Adipose tissue (tissue), 3 donors: ENCODE results near the gene CRACDL. TPM values are rescaled to one million over a fixed set of nuclear protein-coding genes. Genes with fewer than 3 reads are reported as not detected.

Experiments used
- H3K27ac ChIP-seq: one replicate; pipeline ENCODE4 v1.5.1; 2013; ENCODE audit warnings: low read depth, low read length
- WGBS, 3 donors: extraction: QIAGEN DNeasy Blood & Tissue Kit; methylation state at CpG; one replicate each; pipeline ENCODE4 v1.1.7; 2013; 5-methylcytosine and 5-hydroxymethylcytosine counted together
- polyA plus RNA-seq, 3 donors: library from polyadenylated mRNA; stranded (reverse); fragments of 200-250 nt; gene quantifications; one replicate each; pipeline ENCODE4 v1.2.3, GENCODE V29; 2013
- donor health status: healthy with polysubstance abuse.
- donor health status: Bipolar disorder and iron deficiency.
- donor health status: healthy.

Gene CRACDL
- polyA plus RNA-seq, 3 donors = 2.0 to 4.5 (median 3.6) TPM

- 91 to 93% (median 91%) methylated on average over 10 of the region's 10 CpGs for WGBS, 3 donors
- no peak overlapping the region for H3K27ac ChIP-seq
Observed at GRCh38 chr2:98928242-98928641, 7.8 kb downstream of the CRACDL start.

GRCh38 chr2:98927027-98927426 is 9.0 kb downstream of the CRACDL start:
- 75 to 93% (median 80%) methylated on average over 13 of the region's 13 CpGs for WGBS, 3 donors
- H3K27ac ChIP-seq = no peak overlapping the region

- no peak overlapping the region for H3K27ac ChIP-seq
- 76 to 87% (median 83%) methylated on average over 12 of the region's 12 CpGs for WGBS, 3 donors
Observed at GRCh38 chr2:98926601-98927000, 9.4 kb downstream of the CRACDL start.

GRCh38 chr2:98924910-98925309 is 11.1 kb downstream of the CRACDL start:
- WGBS, 3 donors = 44 to 54% (median 48%) methylated on average over 4 of the region's 4 CpGs
- H3K27ac ChIP-seq = no peak overlapping the region

GRCh38 chr2:98924038-98924830 is 11.8 kb downstream of the CRACDL start:
- WGBS, 3 donors = 85 to 90% (median 89%) methylated on average over 4 of the region's 4 CpGs

GRCh38 chr2:98923244-98923940 is 12.6 kb downstream of the CRACDL start:
- no peak overlapping the region for H3K27ac ChIP-seq
- 80 to 92% (median 92%) methylated on average over 1 of the region's 1 CpG for WGBS, 3 donors

More at GRCh38 chr2:98924038-98924830, 11.8 kb downstream of the CRACDL start:
- no peak overlapping the region for H3K27ac ChIP-seq

- 86 to 95% (median 89%) methylated on average over 9 of the region's 9 CpGs for WGBS, 3 donors
- H3K27ac ChIP-seq = no peak overlapping the region
Observed at GRCh38 chr2:98921062-98921461, 15.0 kb downstream of the CRACDL start.

GRCh38 chr2:98917031-98917471 is 19.0 kb downstream of the CRACDL start:
- WGBS, 3 donors = 33 to 71% (median 42%) methylated on average over 4 of the region's 4 CpGs
- H3K27ac ChIP-seq = no peak overlapping the region

GRCh38 chr2:98915751-98916358 is 20.2 kb downstream of the CRACDL start:
- 75 to 87% (median 76%) methylated on average over 9 of the region's 9 CpGs for WGBS, 3 donors
- no peak overlapping the region for H3K27ac ChIP-seq

GRCh38 chr2:98914713-98915580 is 21.1 kb downstream of the CRACDL start:
- 79 to 83% (median 79%) methylated on average over 10 of the region's 10 CpGs for WGBS, 3 donors
- no peak overlapping the region for H3K27ac ChIP-seq

- H3K27ac ChIP-seq = no peak overlapping the region
- WGBS, 3 donors = 83 to 89% (median 86%) methylated on average over 12 of the region's 12 CpGs
Observed at GRCh38 chr2:98913916-98914712, 21.9 kb downstream of the CRACDL start.

GRCh38 chr2:98912957-98913915 is 22.8 kb downstream of the CRACDL start:
- H3K27ac ChIP-seq = no peak overlapping the region
- WGBS, 3 donors = 60 to 71% (median 63%) methylated on average over 11 of the region's 11 CpGs

- WGBS, 3 donors = 40 to 68% (median 60%) methylated on average over 18 of the region's 18 CpGs
- H3K27ac ChIP-seq = no peak overlapping the region
Observed at GRCh38 chr2:98912221-98912851, 23.7 kb downstream of the CRACDL start.

GRCh38 chr2:98911376-98912154 is 24.5 kb downstream of the CRACDL start:
- H3K27ac ChIP-seq = no peak overlapping the region
- WGBS, 3 donors = 74 to 82% (median 81%) methylated on average over 17 of the region's 17 CpGs

GRCh38 chr2:98911126-98911375 is 25.0 kb downstream of the CRACDL start:
- H3K27ac ChIP-seq = no peak overlapping the region
- WGBS, 3 donors = 78 to 89% (median 83%) methylated on average over 7 of the region's 7 CpGs
